MM.1S (cell line): Measurements from ENCODE around the gene HOXB7.

Experiments
- EZH2 ChIP-seq: fragments of 300-600 bp; sonication (generic); optimal IDR thresholded peaks from 2 replicates; pipeline ENCODE3; 2017; ENCODE audit warnings: low read depth, mild to moderate bottlenecking, antibody characterized with exemption, low read length, mixed read lengths
- EZH2phosphoT487 ChIP-seq: fragments of 300-600 bp; sonication (generic); IDR thresholded peaks from 2 replicates; pipeline ENCODE4 v1.6.1; 2018; ENCODE audit warnings: antibody characterized with exemption, low read length
- TF ChIP-seq, protein P1 (sequence below): fragments of 300-600 bp; sonication (generic); IDR thresholded peaks from 2 replicates; pipeline ENCODE4 v1.5.1; 2016; ENCODE audit warnings: antibody characterized with exemption, low read length, mixed read lengths

DNA sequence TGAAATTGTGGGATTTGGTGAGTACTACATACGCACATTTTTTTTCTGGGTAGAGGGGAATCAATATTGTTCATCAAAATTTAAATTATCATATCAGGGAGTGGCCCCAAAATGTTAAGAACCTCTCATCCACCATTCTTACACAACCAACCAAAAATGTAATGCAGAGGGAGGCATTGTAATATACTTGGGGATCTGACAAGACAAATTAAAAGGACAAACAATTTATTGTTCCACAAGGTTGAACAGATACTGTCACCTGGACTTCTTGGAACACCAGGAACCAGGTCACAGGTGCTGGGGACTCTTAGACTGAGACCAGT, 30.0 kb upstream of the HOXB7 start:
- TF ChIP-seq, protein P1, sequence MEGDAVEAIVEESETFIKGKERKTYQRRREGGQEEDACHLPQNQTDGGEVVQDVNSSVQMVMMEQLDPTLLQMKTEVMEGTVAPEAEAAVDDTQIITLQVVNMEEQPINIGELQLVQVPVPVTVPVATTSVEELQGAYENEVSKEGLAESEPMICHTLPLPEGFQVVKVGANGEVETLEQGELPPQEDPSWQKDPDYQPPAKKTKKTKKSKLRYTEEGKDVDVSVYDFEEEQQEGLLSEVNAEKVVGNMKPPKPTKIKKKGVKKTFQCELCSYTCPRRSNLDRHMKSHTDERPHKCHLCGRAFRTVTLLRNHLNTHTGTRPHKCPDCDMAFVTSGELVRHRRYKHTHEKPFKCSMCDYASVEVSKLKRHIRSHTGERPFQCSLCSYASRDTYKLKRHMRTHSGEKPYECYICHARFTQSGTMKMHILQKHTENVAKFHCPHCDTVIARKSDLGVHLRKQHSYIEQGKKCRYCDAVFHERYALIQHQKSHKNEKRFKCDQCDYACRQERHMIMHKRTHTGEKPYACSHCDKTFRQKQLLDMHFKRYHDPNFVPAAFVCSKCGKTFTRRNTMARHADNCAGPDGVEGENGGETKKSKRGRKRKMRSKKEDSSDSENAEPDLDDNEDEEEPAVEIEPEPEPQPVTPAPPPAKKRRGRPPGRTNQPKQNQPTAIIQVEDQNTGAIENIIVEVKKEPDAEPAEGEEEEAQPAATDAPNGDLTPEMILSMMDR = no peak
- TF ChIP-seq EZH2phosphoT487 (no peak), EZH2 (no peak)
